LNCaP clone FGC (cell line): ENCODE results near the gene LIX1.
A peak's percentile ranks its signal among the peaks of the same experiment; 100 is the strongest.
"Not testable (repeated sequence)": the region's sequence is repeated elsewhere in the genome, so short reads cannot be mapped to it uniquely, and the experiment has no call there.

Experiments used
- DNase-seq: peaks from one replicate; pipeline ENCODE4 v3.0.0-alpha.2; 2011; ENCODE audit warnings: low read depth
- H3K4me3 ChIP-seq: 2 replicates; pipeline ENCODE4 v1.5.1; 2011; ENCODE audit warnings: mild to moderate bottlenecking, low read depth, low read length, control low read depth
- TF ChIP-seq, protein P1 (sequence below): IDR thresholded peaks from 2 replicates; pipeline ENCODE4 v1.5.1; 2012; ENCODE audit warnings: mild to moderate bottlenecking; ENCODE audit not compliant: control insufficient read depth, insufficient read depth; ENCODE audit errors: extremely low read depth

LIX1 gene

GRCh38 chr5:97141539-97141938 is 872 bp downstream of the LIX1 start:
- TF ChIP-seq, protein P1, sequence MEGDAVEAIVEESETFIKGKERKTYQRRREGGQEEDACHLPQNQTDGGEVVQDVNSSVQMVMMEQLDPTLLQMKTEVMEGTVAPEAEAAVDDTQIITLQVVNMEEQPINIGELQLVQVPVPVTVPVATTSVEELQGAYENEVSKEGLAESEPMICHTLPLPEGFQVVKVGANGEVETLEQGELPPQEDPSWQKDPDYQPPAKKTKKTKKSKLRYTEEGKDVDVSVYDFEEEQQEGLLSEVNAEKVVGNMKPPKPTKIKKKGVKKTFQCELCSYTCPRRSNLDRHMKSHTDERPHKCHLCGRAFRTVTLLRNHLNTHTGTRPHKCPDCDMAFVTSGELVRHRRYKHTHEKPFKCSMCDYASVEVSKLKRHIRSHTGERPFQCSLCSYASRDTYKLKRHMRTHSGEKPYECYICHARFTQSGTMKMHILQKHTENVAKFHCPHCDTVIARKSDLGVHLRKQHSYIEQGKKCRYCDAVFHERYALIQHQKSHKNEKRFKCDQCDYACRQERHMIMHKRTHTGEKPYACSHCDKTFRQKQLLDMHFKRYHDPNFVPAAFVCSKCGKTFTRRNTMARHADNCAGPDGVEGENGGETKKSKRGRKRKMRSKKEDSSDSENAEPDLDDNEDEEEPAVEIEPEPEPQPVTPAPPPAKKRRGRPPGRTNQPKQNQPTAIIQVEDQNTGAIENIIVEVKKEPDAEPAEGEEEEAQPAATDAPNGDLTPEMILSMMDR: no peak
- DNase-seq: no peak
- H3K4me3 ChIP-seq: no peak overlapping the region

DNA sequence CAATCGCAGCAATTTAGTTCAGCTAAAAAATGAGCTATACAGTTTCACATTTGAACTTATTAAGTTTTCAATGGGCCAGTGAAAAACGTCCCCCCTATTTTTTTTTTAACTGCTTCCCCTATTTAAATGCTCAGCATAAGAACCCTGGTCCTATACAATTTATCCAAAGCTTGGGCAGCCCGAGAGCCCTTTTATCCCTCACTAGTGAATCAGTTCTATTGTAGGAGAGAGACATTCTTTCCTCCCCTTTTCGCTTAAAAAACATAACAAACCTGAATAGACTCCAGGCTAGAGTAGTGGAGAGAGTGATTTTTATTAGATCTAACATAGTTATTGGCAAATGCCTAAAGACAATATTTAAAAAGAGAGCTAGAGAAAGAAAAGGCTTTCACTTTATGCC is 1.4 kb downstream of the LIX1 start:
- no peak overlapping the region for H3K4me3 ChIP-seq
- TF ChIP-seq, protein P1: no peak
- no peak for DNase-seq

DNA sequence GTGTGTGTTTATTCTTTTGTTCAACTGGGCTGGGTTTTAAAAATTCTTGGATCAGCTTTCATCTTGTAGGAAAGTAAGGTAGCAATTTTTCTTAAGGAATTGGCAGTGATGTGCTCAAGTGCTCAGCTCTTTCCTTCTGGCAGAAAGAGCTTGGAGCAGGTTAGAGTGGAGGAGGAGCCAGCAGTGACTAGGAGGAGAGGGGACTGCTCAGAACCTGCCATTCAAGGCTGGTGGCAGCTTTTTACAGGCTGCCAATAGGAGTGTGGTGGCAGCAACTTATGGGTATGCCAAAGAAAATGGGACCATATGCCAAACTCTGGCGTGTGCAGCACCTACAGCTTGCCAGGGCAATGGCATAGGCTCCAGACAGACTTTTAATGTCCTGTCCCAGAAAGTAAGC is 2.2 kb downstream of the LIX1 start:
- not testable (repeated sequence) for H3K4me3 ChIP-seq
- DNase-seq: peak; percentile 87

- TF ChIP-seq, protein P1: no peak
- DNase-seq: no peak
- no peak overlapping the region for H3K4me3 ChIP-seq
Measured at GRCh38 chr5:97136475-97136874, 5.9 kb downstream of the LIX1 start.

DNA sequence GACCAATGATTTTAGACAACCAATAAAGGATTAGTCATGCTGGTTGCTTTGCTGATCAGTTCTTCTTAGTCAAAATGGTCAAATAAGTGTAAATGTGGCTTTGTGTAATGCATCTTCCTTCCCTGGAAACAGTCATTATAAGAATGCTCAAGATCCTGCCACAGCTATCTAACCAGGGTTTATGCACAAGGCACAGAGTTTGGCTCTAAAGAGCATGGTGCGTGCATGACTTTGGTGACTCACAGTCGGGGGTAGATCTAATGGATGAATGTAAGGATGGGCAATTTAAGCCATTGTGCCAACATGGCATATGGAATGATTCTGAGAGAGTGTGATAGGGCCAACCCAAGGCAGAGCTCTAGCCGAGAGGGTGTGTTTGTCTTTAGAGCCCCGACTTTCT is 6.5 kb downstream of the LIX1 start:
- no peak for DNase-seq

GRCh38 chr5:97134634-97135033 is 7.8 kb downstream of the LIX1 start:
- TF ChIP-seq, protein P1: no peak
- DNase-seq: no peak
- no peak overlapping the region for H3K4me3 ChIP-seq

More for the DNA sequence above, 6.5 kb downstream of the LIX1 start:
- no peak overlapping the region for H3K4me3 ChIP-seq
- TF ChIP-seq, protein P1: no peak

DNA sequence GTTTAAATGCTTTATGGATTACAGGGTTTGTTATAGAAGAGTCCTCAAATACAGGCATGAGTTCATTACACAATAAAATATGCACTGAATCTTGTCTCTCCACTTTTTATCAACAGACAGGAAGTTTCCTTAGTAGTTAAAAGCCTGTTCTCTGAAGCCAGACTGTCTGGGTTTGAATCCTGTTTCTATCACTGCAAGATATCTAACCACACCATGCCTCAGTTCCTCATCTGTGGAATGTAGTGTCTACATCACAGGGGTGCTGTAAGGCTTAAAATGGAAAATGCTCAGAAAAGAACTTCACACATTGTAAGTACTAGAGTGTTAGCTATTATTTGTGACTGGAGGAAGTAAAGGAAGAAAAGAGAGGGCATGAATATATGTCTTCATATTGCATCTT is 9.3 kb downstream of the LIX1 start:
- TF ChIP-seq, protein P1: no peak
- no peak for DNase-seq
- no peak overlapping the region for H3K4me3 ChIP-seq
